ENCODE measurements around the gene TP53I3. TPM values are rescaled to one million over a fixed set of nuclear protein-coding genes. Genes with fewer than 3 reads are reported as not detected.

The TP53I3 gene
- total and polyA plus RNA-seq, 8 donors, result 17.0 to 43.0 (median 22.7) TPM

- intact Hi-C loops (cut with DNase I), result no loop called here
- H3K27me3 ChIP-seq, result no peaks in the 10 kb centered on the region
- 20 to 25% methylated on average over 23 of the region's 23 CpGs for WGBS, 2 donors
- DNase-seq, result no peak
- peaks cover 0 to 17% (median 0%) of the 10 kb centered on the region in 3 donors for H3K4me1 ChIP-seq
- H3K4me3 ChIP-seq, result peak overlapping the region in 2 of 4 donors; percentile 74 to 87
- H3K27ac ChIP-seq, result no peak overlapping the region
- H3K36me3 ChIP-seq, result no peaks in the 10 kb centered on the region
- no peaks in the 10 kb centered on the region for H3K9me3 ChIP-seq
- no peak for ATAC-seq
- no peak for FAIRE-seq
- TF ChIP-seq, protein P1, sequence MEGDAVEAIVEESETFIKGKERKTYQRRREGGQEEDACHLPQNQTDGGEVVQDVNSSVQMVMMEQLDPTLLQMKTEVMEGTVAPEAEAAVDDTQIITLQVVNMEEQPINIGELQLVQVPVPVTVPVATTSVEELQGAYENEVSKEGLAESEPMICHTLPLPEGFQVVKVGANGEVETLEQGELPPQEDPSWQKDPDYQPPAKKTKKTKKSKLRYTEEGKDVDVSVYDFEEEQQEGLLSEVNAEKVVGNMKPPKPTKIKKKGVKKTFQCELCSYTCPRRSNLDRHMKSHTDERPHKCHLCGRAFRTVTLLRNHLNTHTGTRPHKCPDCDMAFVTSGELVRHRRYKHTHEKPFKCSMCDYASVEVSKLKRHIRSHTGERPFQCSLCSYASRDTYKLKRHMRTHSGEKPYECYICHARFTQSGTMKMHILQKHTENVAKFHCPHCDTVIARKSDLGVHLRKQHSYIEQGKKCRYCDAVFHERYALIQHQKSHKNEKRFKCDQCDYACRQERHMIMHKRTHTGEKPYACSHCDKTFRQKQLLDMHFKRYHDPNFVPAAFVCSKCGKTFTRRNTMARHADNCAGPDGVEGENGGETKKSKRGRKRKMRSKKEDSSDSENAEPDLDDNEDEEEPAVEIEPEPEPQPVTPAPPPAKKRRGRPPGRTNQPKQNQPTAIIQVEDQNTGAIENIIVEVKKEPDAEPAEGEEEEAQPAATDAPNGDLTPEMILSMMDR (IDR thresholded peaks at IDR 0.05), result no peak
Observed at GRCh38 chr2:24048769-24049484, 35.7 kb downstream of the TP53I3 start.

DNA sequence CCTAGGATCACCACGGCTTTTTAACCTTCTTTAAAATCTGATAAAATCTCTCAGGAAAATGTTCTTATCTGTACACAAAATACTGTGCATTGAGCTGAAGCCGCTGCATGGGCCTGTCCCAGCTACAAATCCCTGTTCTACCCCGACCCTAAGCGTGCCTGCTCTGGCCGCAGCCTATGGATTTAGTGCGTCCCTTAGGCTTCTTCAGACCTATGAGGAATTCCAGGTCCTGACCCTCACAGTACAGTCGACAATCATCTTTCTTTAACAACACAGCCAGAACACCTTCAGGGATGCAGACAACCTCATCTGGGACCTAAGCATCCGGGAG lies 37.0 kb downstream of the TP53I3 start:
- H3K27me3 ChIP-seq, result no peaks in the 10 kb centered on the region
- WGBS, 2 donors, result 35 to 41% methylated on average over 8 of the region's 8 CpGs
- H3K36me3 ChIP-seq, result no peaks in the 10 kb centered on the region
- ATAC-seq (peak in 1 of 4 donors; percentile 0), DNase-seq (no peak), FAIRE-seq (no peak)
- intact Hi-C loops (cut with DNase I), result no loop called here
- TF ChIP-seq, protein P1 (IDR thresholded peaks at IDR 0.05), result no peak
- no peaks in the 10 kb centered on the region for H3K9me3 ChIP-seq
- H3K4me3 ChIP-seq, result peak overlapping the region in 2 of 4 donors; percentile 20 to 59
- H3K27ac ChIP-seq, result no peak overlapping the region
- H3K4me1 ChIP-seq, result peaks cover 0 to 17% (median 0%) of the 10 kb centered on the region in 3 donors

- H3K27me3 ChIP-seq, result no peaks in the 10 kb centered on the region
- peaks cover 0 to 17% (median 0%) of the 10 kb centered on the region in 3 donors for H3K4me1 ChIP-seq
- H3K4me3 ChIP-seq, result peak within 1 kb of the TSS; percentile 33 to 59 (median 48)
- TF ChIP-seq, protein P1 (IDR thresholded peaks at IDR 0.05), result no peak
- no peaks in the 10 kb centered on the region for H3K36me3 ChIP-seq
- ATAC-seq, result peak; percentile 98 to 99 (median 99)
- WGBS, 2 donors, result 0 to 1% methylated on average over 38 of the region's 38 CpGs
- FAIRE-seq, result peak; percentile 60
- no peaks in the 10 kb centered on the region for H3K9me3 ChIP-seq
- no peak within 1 kb of the TSS for H3K27ac ChIP-seq
- intact Hi-C loops (cut with DNase I), result no loop called here
- peak; percentile 85 to 97 (median 93) for DNase-seq
Observed at GRCh38 chr2:24046930-24047702, 37.5 kb downstream of the TP53I3 start, which contains the start of gene WDCP. Gene WDCP (minus strand): TSS chr2:24047391. CDS start chr2:24039494, 7,897 bp downstream.

GRCh38 chr2:24046599-24046929 lies 38.1 kb downstream of the TP53I3 start:
- intact Hi-C loops (cut with DNase I), result no loop called here
- no peak overlapping the region for H3K27ac ChIP-seq

More at GRCh38 chr2:24046599-24046929, 38.1 kb downstream of the TP53I3 start:
- ATAC-seq (no peak), FAIRE-seq (no peak), DNase-seq (no peak)
- Histone ChIP-seq H3K27me3 (no peaks in the 10 kb centered on the region), H3K4me3 (peak overlapping the region in 3 of 4 donors; percentile 33 to 59 (median 57)), H3K9me3 (no peaks in the 10 kb centered on the region), H3K36me3 (no peaks in the 10 kb centered on the region), H3K4me1 (peaks cover 0 to 17% (median 0%) of the 10 kb centered on the region in 3 donors)
- TF ChIP-seq, protein P1 (IDR thresholded peaks at IDR 0.05), result no peak
- WGBS, 2 donors, result 0 to 3% methylated on average over 2 of the region's 2 CpGs
